ENCODE data around the gene SLC8A2.

Gene SLC8A2

DNA sequence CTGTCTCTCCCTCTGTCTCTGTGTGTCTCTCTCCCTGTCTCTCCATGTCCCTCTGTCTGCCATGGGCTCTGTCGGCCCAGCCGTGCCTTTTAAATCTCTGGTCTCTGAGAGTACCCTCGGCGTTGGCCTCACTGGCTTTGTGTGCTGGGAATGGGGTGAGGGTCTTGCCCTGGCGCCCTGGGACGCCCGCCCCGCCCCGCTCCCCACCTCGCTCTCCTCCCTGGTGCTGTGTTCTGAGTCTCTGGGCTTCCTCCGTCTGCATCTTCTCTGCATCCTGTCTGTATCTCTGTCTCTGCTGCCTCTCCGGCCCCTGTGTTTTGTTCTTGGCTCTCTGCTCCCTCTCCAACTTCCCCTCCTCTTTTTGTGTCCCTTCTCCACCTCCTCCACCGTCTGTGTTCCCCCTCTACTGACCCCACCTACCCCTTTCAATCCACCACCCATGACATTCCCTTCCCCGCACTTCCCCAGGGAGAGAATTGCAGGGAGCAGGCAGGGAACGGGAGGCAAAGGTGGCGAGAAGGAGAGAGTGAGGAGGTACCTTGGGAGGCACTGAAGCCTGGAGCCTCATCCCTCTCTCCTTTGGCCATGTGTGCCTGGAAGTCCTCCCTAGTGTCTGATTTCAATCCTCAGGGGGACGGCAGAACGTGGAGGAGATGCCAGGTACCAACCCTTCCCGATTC is 48.4 kb downstream of the SLC8A2 start:
- TF ChIP-seq TAF1 (IDR thresholded peaks at IDR 0.05; ENCODE audit: borderline replicate concordance, insufficient read depth, low read length) (no peak), POLR2AphosphoS5 (IDR thresholded peaks at IDR 0.05; ENCODE audit: low read depth, low read length) (no peak), SIN3A (IDR thresholded peaks at IDR 0.05; ENCODE audit: borderline replicate concordance, insufficient read depth, low read length) (no peak), FOXP2 (optimal IDR thresholded peaks at IDR 0.05; ENCODE audit: borderline replicate concordance, extremely low read depth, extremely low read length, insufficient read depth) (no peak)
- TF ChIP-seq, protein P1, sequence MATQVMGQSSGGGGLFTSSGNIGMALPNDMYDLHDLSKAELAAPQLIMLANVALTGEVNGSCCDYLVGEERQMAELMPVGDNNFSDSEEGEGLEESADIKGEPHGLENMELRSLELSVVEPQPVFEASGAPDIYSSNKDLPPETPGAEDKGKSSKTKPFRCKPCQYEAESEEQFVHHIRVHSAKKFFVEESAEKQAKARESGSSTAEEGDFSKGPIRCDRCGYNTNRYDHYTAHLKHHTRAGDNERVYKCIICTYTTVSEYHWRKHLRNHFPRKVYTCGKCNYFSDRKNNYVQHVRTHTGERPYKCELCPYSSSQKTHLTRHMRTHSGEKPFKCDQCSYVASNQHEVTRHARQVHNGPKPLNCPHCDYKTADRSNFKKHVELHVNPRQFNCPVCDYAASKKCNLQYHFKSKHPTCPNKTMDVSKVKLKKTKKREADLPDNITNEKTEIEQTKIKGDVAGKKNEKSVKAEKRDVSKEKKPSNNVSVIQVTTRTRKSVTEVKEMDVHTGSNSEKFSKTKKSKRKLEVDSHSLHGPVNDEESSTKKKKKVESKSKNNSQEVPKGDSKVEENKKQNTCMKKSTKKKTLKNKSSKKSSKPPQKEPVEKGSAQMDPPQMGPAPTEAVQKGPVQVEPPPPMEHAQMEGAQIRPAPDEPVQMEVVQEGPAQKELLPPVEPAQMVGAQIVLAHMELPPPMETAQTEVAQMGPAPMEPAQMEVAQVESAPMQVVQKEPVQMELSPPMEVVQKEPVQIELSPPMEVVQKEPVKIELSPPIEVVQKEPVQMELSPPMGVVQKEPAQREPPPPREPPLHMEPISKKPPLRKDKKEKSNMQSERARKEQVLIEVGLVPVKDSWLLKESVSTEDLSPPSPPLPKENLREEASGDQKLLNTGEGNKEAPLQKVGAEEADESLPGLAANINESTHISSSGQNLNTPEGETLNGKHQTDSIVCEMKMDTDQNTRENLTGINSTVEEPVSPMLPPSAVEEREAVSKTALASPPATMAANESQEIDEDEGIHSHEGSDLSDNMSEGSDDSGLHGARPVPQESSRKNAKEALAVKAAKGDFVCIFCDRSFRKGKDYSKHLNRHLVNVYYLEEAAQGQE (IDR thresholded peaks at IDR 0.05; ENCODE audit: insufficient read depth in 1 of 2, low read depth in 2 of 2, low read length in 2 of 2), result no peak

DNA sequence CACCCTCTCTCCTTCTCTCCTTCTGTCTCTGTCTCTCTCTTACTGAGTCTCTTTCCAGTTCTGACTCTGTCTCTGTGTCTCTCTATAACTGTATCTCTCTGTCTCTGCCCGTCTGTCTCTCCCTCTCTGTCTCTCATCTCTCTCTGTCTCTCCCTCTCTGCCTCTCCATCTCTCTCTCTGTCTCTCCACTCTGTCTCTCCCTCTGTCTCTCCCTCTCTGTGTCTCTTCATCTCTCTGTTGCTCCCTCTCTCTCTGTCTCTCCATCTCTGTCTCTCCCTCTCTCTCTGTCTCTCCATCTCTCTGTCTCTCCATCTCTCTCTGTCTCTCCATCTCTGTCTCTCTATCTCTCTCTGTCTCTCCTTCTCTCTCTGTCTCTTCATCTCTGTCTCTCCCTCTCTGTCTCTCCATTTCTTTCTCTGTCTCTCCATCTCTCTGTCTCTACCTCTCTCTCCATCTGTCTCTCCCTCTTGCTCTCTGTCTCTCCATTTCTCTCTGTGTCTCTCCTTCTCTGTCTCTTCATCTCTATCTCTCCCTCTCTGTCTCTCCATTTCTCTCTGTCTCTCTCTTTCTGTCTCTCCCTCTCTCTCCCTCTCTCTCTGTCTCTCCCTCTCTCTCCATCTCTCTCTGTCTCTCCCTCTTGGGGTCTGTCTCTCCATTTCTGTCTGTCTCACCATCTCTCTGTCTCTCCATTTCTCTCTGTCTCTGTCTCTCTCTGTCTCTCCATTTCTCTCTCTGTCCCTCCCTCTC is 49.1 kb downstream of the SLC8A2 start:
- TF ChIP-seq POLR2AphosphoS5 (IDR thresholded peaks at IDR 0.05; ENCODE audit: low read depth, low read length) (no peak), TAF1 (IDR thresholded peaks at IDR 0.05; ENCODE audit: borderline replicate concordance, insufficient read depth, low read length) (no peak), FOXP2 (optimal IDR thresholded peaks at IDR 0.05; ENCODE audit: borderline replicate concordance, extremely low read depth, extremely low read length, insufficient read depth) (no peak), SIN3A (IDR thresholded peaks at IDR 0.05; ENCODE audit: borderline replicate concordance, insufficient read depth, low read length) (no peak)
- TF ChIP-seq, protein P1 (IDR thresholded peaks at IDR 0.05; ENCODE audit: insufficient read depth in 1 of 2, low read depth in 2 of 2, low read length in 2 of 2), result no peak

DNA sequence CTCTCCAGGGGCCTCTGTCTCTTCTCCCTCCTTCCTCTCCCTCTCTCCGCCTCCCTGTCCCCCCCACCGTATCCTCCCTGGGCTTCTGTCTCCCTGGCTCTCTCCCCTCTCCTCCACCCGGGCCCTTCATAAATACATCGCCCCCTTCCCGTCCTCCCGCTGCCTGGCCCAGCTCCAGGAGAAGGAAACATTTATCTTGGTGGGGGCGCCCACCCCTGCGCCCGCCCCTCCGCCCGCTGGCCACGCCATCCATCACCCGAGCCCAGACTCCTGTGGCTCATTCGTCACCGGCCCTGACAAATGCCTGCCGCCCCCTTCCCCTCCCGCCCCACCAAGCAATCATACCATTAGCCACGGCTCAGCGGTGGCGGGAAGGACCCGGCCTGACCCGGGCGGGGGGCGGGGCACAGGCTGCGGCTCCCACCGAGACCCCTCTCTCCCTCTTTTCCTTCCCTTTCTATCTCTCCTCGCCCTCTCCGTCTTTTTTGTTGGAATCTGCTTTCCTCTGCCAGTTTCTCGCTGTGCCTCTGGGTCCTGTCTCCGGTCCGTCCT is 49.8 kb downstream of the SLC8A2 start:
- TF ChIP-seq SIN3A (IDR thresholded peaks at IDR 0.05; ENCODE audit: borderline replicate concordance, insufficient read depth, low read length) (no peak), TAF1 (IDR thresholded peaks at IDR 0.05; ENCODE audit: borderline replicate concordance, insufficient read depth, low read length) (no peak), POLR2AphosphoS5 (IDR thresholded peaks at IDR 0.05; ENCODE audit: low read depth, low read length) (no peak), FOXP2 (optimal IDR thresholded peaks at IDR 0.05; ENCODE audit: borderline replicate concordance, extremely low read depth, extremely low read length, insufficient read depth) (no peak)
- TF ChIP-seq, protein P1 (IDR thresholded peaks at IDR 0.05; ENCODE audit: insufficient read depth in 1 of 2, low read depth in 2 of 2, low read length in 2 of 2), result no peak

DNA sequence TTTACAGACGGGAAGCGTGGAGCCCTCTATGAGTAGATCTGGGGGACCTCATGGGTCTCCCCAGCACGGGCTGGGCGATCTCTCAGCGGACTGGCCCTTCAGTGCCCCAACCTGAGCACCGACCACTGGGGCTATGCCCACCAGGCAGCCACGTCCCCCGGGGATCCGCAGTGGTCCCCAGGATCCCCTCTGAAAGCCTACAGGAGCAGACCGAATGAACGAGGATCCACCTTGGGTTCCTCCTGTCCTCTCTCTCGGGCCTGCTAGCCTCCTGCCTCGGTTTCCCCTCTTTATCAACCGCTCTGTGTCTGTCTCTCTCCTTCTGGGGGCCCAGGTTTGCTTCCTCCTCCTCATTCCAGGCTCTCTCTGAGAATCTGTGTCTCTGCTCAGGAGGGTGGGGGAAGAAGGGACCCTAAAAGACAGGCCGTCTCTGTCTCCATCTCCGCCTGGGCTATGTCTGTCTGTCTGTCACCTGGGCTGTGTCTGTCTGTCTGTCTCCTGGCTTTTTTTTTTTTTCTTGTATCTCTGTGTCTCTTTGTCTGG is 50.4 kb downstream of the SLC8A2 start:
- no peak for TF ChIP-seq TAF1 (IDR thresholded peaks at IDR 0.05; ENCODE audit: borderline replicate concordance, insufficient read depth, low read length)

DNA sequence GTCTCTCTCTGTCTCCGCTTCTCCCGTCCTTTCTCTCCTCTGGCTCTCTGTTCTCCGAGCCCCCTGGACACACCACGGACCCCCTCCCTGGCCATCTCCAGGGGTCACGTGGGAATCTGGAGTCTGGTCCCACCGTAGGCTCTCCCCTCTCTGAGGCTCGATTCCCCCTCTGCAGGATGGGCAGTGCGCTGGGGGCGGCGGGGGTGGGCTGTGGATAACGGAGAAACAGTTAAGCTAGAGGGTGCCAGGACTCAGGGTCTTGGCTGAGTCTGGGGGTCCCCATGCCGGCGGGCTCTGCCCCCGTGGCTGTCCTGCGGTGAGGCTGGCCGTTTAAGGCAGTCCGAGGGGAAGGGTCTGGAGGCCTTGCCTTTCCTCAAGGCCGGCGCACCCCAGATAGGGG is 51.9 kb downstream of the SLC8A2 start:
- TF ChIP-seq TAF1 (IDR thresholded peaks at IDR 0.05; ENCODE audit: borderline replicate concordance, insufficient read depth, low read length) (no peak), POLR2AphosphoS5 (IDR thresholded peaks at IDR 0.05; ENCODE audit: low read depth, low read length) (no peak), FOXP2 (optimal IDR thresholded peaks at IDR 0.05; ENCODE audit: borderline replicate concordance, extremely low read depth, extremely low read length, insufficient read depth) (no peak), SIN3A (IDR thresholded peaks at IDR 0.05; ENCODE audit: borderline replicate concordance, insufficient read depth, low read length) (no peak)
- TF ChIP-seq, protein P1 (IDR thresholded peaks at IDR 0.05; ENCODE audit: insufficient read depth in 1 of 2, low read depth in 2 of 2, low read length in 2 of 2), result no peak
